ENCODE results near the gene CLTA. TPM values are rescaled to one million over a fixed set of nuclear protein-coding genes. Genes with fewer than 3 reads are reported as not detected.

CLTA gene
- total and polyA plus RNA-seq, 2 donors (not counting 1 experiment from before 2014, with no cell fraction given) = 32.3 to 71.0 TPM

- Mint-ChIP-seq H3K27me3 (no peaks in the 10 kb centered on the region), H3K9me3 (ENCODE audit: insufficient read depth) (no peaks in the 10 kb centered on the region), H3K4me3 (peak overlapping the region; percentile 13), H3K27ac (peak overlapping the region; percentile 54), H3K4me1 (peaks cover 40% of the 10 kb centered on the region)
- H3K9ac ChIP-seq (ENCODE audit: low read length) = no peak overlapping the region
- H2AFZ ChIP-seq (ENCODE audit: insufficient read depth, low read depth, low read length, poor library complexity, severe bottlenecking) = peak overlapping the region; percentile 4
- no peaks in the 10 kb centered on the region for H3K36me3 ChIP-seq (replicated peaks in 1 of 2; ENCODE audit: control extremely low read depth in 1 of 2, control insufficient read depth in 1 of 2, extremely low read depth in 1 of 2, insufficient read depth in 2 of 2, low read length in 1 of 2)
- H3K4me1 ChIP-seq (ENCODE audit: control insufficient read depth in 2 of 2, insufficient read depth in 2 of 2, low read length in 2 of 2) = peaks cover 41 to 49% of the 10 kb centered on the region in 2 donors
- peaks cover 0 to 4% (median 3%) of the 10 kb centered on the region in 3 donors for H3K9me3 ChIP-seq (ENCODE audit: control extremely low read depth in 1 of 3, control insufficient read depth in 2 of 3, insufficient read depth in 1 of 3, low read length in 2 of 3)
- H3K4me2 ChIP-seq (replicated peaks; ENCODE audit: low read depth, low read length, poor library complexity, severe bottlenecking) = peak overlapping the region; percentile 1
- peaks cover 8% of the 10 kb centered on the region for H3K79me2 ChIP-seq (ENCODE audit: control insufficient read depth, insufficient read depth, low read length)
- peak overlapping the region; percentile 47 to 76 for H3K27ac ChIP-seq (ENCODE audit: low read length in 2 of 2)
- TF ChIP-seq CTCF (IDR thresholded peaks at IDR 0.05) (no peak), EZH2 (IDR thresholded peaks at IDR 0.05; ENCODE audit: borderline replicate concordance, insufficient read depth, low read depth, low read length, poor library complexity, severe bottlenecking) (no peak)
- ChIA-PET CTCF (interaction anchor here (0.6 to 2.8 kb wide), 5 partner anchors 9 to 1399 kb away, joined by 3 to 9 read pairs (median 8); partner anchors contain the start of gene GLIPR2), POLR2A (no interaction called here)
- H4K20me1 ChIP-seq (ENCODE audit: control insufficient read depth, insufficient read depth, low read length, poor library complexity, severe bottlenecking) = no peaks in the 10 kb centered on the region
- ATAC-seq (ENCODE audit: low read depth) = no peak
- no peak overlapping the region for H3K4me3 ChIP-seq (ENCODE audit: control extremely low read depth in 1 of 5, extremely low read depth in 1 of 5, insufficient read depth in 1 of 5, low read depth in 2 of 5, low read length in 4 of 5)
- WGBS (ENCODE audit: insufficient coverage) = 40% methylated on average over 5 of the region's 11 CpGs
- DNase-seq = peak; percentile 45
- intact Hi-C loops (cut with micrococcal nuclease) = loop anchor here (5.0 kb wide), 1 partner anchor 248 kb away; the partner anchor contains the start of gene RNF38
- no peaks in the 10 kb centered on the region for H3K27me3 ChIP-seq (replicated peaks in 1 of 4; ENCODE audit: control extremely low read depth in 1 of 4, control insufficient read depth in 3 of 4, insufficient read depth in 4 of 4, low read length in 3 of 4)
These were observed 36.3 kb upstream of the CLTA start for GRCh38 chr9:36154331-36154952.

- H3K27me3 Mint-ChIP-seq = no peaks in the 10 kb centered on the region
- H3K9me3 Mint-ChIP-seq (ENCODE audit: insufficient read depth) = no peaks in the 10 kb centered on the region
- H3K79me2 ChIP-seq (ENCODE audit: control insufficient read depth, insufficient read depth, low read length) = peaks cover 8% of the 10 kb centered on the region
- H3K4me3 Mint-ChIP-seq = no peak overlapping the region
- H4K20me1 ChIP-seq (ENCODE audit: control insufficient read depth, insufficient read depth, low read length, poor library complexity, severe bottlenecking) = no peaks in the 10 kb centered on the region
- intact Hi-C loops (cut with micrococcal nuclease) = no loop called here
- POLR2A ChIA-PET = interaction anchor here (1.1 kb wide), 1 partner anchor 12 kb away, joined by 3 read pairs; no protein-coding TSS in a partner anchor
- peaks cover 35 to 38% of the 10 kb centered on the region in 2 donors for H3K4me1 ChIP-seq (ENCODE audit: control insufficient read depth in 2 of 2, insufficient read depth in 2 of 2, low read length in 2 of 2)
- TF ChIP-seq EZH2 (IDR thresholded peaks at IDR 0.05; ENCODE audit: borderline replicate concordance, insufficient read depth, low read depth, low read length, poor library complexity, severe bottlenecking) = no peak
- no peak for TF ChIP-seq CTCF (IDR thresholded peaks at IDR 0.05)
- no peak overlapping the region for H3K27ac Mint-ChIP-seq
- no peak overlapping the region for H3K27ac ChIP-seq (ENCODE audit: low read length in 2 of 2)
- no peak for ATAC-seq (ENCODE audit: low read depth)
- peaks cover 29% of the 10 kb centered on the region for H3K4me1 Mint-ChIP-seq
- no peaks in the 10 kb centered on the region for H3K36me3 ChIP-seq (replicated peaks in 1 of 2; ENCODE audit: control extremely low read depth in 1 of 2, control insufficient read depth in 1 of 2, extremely low read depth in 1 of 2, insufficient read depth in 2 of 2, low read length in 1 of 2)
- no peak overlapping the region for H2AFZ ChIP-seq (ENCODE audit: insufficient read depth, low read depth, low read length, poor library complexity, severe bottlenecking)
- no peak overlapping the region for H3K4me3 ChIP-seq (ENCODE audit: control extremely low read depth in 1 of 5, extremely low read depth in 1 of 5, insufficient read depth in 1 of 5, low read depth in 2 of 5, low read length in 4 of 5)
- CTCF ChIA-PET = interaction anchor here (0.6 to 2.8 kb wide), 5 partner anchors 8 to 53 kb away, joined by 3 to 9 read pairs (median 3); no protein-coding TSS in a partner anchor
- DNase-seq = no peak
- H3K27me3 ChIP-seq (replicated peaks in 1 of 4; ENCODE audit: control extremely low read depth in 1 of 4, control insufficient read depth in 3 of 4, insufficient read depth in 4 of 4, low read length in 3 of 4) = no peaks in the 10 kb centered on the region
- no peak overlapping the region for H3K9ac ChIP-seq (ENCODE audit: low read length)
- H3K4me2 ChIP-seq (replicated peaks; ENCODE audit: low read depth, low read length, poor library complexity, severe bottlenecking) = no peak overlapping the region
- WGBS (ENCODE audit: insufficient coverage) = 100% methylated on average over 2 of the region's 6 CpGs
- peaks cover 0 to 4% (median 3%) of the 10 kb centered on the region in 3 donors for H3K9me3 ChIP-seq (ENCODE audit: control extremely low read depth in 1 of 3, control insufficient read depth in 2 of 3, insufficient read depth in 1 of 3, low read length in 2 of 3)
These were observed 34.6 kb upstream of the CLTA start for GRCh38 chr9:36156116-36156515.

All from B cell (primary cell).